Measurements from ENCODE around the gene RAC3.

RAC3 gene

DNA sequence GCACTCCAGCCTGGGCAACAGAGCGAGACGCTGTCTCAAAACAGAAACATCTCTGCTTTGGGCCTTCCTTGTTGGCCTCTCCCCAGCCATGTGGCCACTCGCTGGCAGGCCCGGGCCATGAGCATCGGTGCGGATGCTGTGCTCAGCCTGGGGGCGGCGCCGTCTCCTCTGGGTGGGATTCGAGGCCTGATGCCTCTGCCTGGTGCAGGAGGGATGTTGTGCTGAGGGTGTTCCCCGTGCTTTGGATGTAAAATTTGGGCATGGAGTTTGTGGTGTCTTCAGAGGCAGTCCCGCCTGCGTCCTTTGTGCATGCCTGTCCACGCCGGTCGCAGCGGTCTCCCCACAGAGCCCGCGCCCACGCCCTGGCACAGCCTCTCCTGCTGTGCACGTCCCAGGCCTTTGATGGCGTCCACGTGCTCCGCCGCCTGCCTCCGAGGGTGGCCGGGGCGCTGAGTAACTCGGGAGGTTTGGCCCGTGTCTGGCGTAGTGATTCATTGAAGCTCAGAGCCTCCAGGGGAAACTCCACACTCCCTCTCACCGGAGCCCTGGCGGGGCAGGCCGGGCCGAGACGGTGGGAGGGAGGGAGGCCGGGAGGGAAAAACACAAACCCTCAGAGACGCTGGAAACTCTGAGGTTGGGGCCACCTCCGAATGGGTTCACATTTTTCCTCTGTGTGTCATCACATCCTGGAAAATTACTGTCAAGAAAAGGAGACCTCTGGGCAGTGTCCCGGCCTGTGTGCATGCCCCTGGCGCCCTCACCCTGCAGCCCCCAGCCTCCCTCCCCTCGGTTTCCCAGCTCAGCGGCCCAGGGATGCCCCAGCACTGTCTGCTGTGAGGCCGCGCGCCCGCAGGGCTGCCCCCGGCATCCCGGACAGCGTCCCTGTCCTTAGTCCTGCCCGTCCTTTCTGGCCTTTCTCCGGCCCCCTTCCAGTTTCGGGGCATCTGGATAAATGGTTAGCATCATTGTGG lies 27.8 kb upstream of the RAC3 start:
- in situ Hi-C loops (cut with HindIII; ENCODE audit: low pct_unique_long_range_greater_than_20kb, low sequenced_read_pairs), result no loop called here
- no peak for DNase-seq (ENCODE audit: low read depth in 1 of 2, low spot score in 1 of 2)
- TF ChIP-seq JUND (IDR thresholded peaks at IDR 0.05; ENCODE audit: low read depth), result no peak

DNA sequence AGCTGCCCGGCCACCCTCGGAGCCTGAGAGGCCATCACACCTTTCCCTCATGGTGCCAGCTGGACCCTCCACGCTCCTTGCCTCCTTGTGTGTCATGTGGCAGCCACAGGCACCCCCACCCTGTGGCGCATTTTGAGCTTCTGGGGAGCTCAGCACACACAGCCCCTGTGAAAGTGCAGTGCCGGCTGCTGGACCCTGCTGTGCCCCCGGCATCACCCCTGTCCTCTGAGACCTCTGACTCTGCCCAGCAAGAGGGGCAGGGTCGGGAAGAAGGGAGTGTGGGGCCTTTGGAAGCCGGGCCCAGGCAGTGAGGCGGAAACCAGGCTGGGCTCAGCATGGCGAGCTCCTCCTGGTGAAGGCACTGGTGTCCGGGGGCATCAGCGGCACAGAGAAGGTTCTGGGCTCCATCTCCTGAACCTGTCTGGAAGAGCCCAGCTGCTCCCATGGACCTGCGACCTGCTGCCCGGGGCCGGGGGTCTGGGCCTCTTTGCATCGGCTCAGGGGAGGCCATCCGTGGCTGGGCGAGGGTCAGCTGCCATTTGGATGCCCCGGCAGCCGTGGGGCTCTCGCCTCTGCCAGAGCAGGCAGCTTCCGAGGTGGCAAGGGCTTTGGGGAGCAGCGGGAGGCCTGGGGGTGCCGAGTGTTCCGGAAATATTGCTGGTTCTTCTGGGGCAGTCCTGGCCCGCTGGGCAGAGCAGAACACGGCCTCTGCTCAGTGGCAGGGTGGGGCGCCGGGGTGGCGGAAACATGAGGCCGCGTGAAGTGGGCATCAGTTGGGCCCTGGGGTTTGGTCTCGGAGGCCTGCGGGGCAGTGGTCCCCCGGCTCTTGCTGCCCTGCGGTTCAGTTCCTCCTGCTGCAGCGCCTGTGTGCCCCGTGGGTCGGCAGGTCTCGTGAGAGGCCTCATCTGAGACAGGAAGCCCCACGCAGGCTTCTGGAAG lies 26.7 kb upstream of the RAC3 start:
- no peak for TF ChIP-seq JUND (IDR thresholded peaks at IDR 0.05; ENCODE audit: low read depth)
- no peak for DNase-seq (ENCODE audit: low read depth in 1 of 2, low spot score in 1 of 2)
- in situ Hi-C loops (cut with HindIII; ENCODE audit: low pct_unique_long_range_greater_than_20kb, low sequenced_read_pairs), result no loop called here

DNA sequence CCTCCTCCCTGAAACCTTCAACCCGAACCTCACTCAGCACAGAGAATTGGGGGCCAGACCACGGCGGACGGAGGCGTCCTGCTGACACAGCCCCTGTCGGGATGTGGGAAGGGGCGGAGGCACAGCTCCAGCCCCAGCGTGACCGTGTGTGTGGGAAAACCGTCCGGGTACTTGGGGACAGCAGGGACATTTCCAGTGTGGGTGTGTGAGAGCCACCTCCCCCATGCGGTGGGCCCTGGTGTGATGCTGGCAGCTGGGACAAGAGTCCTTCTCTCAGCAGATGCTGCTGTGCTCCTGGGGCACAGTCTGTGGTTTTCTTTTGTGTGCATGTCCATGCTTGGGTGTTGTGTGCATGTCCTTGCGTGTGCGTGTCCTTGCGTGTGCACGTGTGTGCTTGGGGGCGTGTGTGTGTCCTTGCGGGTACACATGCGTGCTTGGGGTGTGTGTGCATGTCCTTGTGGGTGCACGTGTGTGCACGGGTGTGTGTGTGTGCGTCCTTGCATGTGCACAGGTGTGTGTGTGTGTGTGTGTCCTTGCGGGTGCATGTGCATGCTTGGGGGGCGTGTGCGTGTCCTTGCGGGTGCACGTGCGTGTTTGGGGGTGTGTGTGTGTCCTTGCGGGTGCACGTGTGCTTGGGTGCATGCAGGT lies 25.7 kb upstream of the RAC3 start:
- no peak for DNase-seq (ENCODE audit: low read depth in 1 of 2, low spot score in 1 of 2)
- no peak for TF ChIP-seq JUND (IDR thresholded peaks at IDR 0.05; ENCODE audit: low read depth)
- in situ Hi-C loops (cut with HindIII; ENCODE audit: low pct_unique_long_range_greater_than_20kb, low sequenced_read_pairs), result no loop called here

DNA sequence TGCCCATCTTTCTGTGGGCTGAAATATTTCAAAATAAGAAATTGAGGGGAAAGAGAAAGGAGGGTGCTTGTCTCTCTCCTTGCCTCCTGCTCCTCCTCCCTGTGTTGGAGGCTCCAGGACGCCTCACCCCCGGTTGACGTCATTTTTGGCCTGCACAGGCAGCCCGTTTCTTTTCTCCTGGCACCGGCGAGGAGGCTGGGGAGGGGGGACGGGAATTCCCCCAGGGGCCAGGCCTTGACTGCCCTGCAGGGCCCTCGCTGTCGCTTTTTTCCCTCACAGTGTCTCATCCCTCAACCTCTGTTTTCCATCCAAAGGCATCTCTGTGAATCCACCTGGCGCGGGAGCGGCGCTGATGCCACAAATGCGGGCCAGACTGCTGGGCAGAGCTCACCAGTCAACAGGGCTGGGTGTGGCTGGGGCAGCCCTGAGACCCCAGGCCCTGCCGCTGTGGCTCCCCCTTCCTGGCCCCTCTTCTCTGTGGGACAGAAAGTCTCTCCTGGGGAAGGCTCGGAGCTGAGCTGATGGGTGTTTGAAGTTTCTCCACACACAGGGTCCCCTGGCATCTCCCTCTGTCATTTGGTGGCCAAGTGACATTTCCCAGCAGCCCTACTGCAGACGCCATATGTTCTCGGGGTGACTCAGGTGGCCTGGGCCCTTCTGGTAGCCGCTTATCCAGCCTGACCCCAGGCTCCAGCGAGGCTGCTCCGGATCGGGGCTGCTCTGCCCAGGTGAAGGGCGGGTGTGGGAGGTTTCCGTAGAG lies 24.8 kb upstream of the RAC3 start:
- no peak for DNase-seq (ENCODE audit: low read depth in 1 of 2, low spot score in 1 of 2)
- no peak for TF ChIP-seq JUND (IDR thresholded peaks at IDR 0.05; ENCODE audit: low read depth)
- in situ Hi-C loops (cut with HindIII; ENCODE audit: low pct_unique_long_range_greater_than_20kb, low sequenced_read_pairs), result no loop called here

DNA sequence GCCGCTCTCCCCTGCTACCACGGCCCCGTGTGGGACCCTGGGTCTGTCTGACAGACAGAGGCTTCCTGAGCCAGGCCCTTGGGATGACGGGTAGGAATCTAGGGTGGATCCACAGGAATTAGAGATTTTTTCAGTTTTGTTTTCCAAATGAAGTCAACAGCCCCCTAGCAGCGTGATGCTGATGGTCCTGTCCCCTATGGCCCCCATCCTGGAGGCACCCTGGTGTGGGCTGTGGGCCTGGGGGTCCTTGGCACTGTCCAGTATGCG lies 24.3 kb upstream of the RAC3 start:
- no peak for TF ChIP-seq JUND (IDR thresholded peaks at IDR 0.05; ENCODE audit: low read depth)
- in situ Hi-C loops (cut with HindIII; ENCODE audit: low pct_unique_long_range_greater_than_20kb, low sequenced_read_pairs), result no loop called here
- DNase-seq (ENCODE audit: low read depth in 1 of 2, low spot score in 1 of 2), result no peak

DNA sequence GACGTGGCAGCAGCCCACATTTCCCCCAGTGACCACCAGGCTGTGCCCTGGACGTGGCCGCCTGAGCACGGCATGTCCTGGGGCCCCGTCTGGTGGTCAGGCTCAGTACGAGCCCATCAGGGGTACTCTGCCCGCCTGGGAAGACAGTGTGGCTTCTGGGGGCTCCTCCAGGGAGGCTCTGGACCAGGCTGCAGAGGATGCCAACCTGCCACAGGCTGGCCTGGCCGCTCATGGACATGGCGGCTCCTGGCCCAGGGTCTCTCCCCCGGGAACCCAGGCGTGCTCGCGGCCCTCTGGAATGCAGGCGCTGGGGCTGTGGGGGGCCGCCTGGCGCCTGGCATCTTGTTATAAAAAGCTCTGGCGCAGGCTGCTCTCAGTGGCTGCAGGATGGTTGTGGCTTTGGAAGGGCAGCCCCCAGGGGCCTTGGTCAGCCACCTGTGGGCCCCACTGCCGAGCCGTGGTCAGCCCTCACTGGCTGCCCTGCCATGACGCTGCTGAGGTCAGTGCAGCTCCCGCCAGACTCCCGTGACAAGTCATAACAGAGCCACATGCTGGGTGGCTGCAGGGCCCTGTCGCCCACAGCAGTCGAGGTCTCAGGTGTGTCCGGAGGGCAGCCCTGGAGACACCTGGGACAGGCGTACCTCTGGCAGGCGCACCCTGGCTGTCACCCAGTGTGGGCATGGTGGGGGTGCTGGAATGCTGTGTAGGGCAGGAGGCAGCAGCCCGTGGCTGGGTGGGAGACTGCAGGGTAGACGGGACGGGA lies 23.8 kb upstream of the RAC3 start:
- no peak for DNase-seq (ENCODE audit: low read depth in 1 of 2, low spot score in 1 of 2)
- in situ Hi-C loops (cut with HindIII; ENCODE audit: low pct_unique_long_range_greater_than_20kb, low sequenced_read_pairs), result no loop called here
- no peak for TF ChIP-seq JUND (IDR thresholded peaks at IDR 0.05; ENCODE audit: low read depth)

DNA sequence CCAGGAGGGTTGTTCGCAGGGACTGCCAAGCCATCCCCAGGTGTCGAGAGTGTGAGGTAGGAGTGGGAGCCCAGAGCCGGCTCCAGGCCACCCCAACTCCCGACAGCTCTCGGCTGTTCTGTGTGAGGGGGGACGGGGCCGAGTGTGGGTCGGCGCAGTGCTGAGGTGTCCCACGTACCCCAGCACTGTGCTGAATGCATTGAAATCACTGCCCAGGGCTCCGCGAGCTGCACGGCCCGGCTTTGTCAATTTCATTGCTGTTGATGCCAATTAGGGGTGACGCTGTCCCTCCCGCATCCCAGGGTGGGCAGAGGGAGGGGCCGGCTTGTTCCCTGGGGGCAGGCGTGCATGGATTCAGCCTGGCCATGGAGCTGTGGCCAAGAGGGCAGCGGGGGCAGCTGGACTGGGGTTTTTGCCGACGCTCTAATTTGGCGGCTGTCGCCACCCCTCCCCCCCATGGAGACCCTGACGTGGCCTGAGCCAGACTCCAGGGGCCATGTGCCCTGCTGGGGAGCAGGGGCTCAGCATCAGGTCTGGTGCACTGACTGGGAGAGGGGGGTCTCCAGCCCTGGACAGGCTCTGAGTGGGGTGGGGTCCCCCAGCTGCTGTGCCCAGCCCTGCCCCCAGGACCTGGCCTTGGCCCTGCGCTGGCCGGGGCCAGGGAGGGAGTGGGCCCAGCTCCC lies 23.1 kb upstream of the RAC3 start:
- no peak for TF ChIP-seq JUND (IDR thresholded peaks at IDR 0.05; ENCODE audit: low read depth)

DNA sequence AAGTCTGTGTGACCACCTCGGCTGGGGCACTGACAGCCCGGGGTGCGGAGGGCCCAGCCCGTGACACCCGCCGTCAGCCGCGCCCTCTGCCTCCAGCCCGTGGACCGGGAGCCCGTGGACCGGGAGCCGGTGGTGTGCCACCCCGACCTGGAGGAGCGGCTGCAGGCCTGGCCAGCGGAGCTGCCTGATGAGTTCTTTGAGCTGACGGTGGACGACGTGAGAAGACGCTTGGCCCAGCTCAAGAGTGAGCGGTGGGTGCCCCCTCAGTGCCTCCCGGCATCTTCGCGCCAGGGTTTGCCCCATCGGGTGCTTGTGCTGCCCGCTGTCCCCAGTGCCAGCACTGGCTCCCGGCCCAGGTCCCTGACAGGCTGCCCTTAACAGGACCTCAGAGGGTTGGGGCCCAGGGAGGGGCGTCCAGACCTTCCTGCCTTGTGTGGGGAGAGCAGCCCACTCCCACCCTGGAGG lies 22.5 kb upstream of the RAC3 start:
- in situ Hi-C loops (cut with HindIII; ENCODE audit: low pct_unique_long_range_greater_than_20kb, low sequenced_read_pairs), result no loop called here
- no peak for DNase-seq (ENCODE audit: low read depth in 1 of 2, low spot score in 1 of 2)
- no peak for TF ChIP-seq JUND (IDR thresholded peaks at IDR 0.05; ENCODE audit: low read depth)

More for the DNA sequence above, 23.1 kb upstream of the RAC3 start:
- in situ Hi-C loops (cut with HindIII; ENCODE audit: low pct_unique_long_range_greater_than_20kb, low sequenced_read_pairs), result no loop called here
- DNase-seq (ENCODE audit: low read depth in 1 of 2, low spot score in 1 of 2), result no peak

DNA sequence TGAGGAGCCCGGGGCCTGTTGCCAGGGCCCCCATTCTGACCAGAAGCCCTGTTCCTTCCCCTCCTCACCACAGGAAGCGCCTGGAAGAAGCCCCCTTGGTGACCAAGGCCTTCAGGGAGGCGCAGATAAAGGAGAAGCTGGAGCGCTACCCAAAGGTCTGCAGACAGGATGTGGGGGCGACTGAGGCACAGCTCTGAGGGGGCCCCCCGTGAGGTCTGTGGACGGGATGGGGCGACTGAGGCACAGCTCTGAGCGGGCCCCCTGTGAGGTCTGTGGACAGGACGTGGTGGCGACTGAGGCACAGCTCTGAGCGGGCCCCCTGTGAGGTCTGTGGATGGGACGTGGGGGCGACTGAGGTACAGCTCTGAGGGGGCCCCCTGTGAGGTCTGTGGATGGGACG lies 22.1 kb upstream of the RAC3 start:
- no peak for TF ChIP-seq JUND (IDR thresholded peaks at IDR 0.05; ENCODE audit: low read depth)
- no peak for DNase-seq (ENCODE audit: low read depth in 1 of 2, low spot score in 1 of 2)
- in situ Hi-C loops (cut with HindIII; ENCODE audit: low pct_unique_long_range_greater_than_20kb, low sequenced_read_pairs), result no loop called here

DNA sequence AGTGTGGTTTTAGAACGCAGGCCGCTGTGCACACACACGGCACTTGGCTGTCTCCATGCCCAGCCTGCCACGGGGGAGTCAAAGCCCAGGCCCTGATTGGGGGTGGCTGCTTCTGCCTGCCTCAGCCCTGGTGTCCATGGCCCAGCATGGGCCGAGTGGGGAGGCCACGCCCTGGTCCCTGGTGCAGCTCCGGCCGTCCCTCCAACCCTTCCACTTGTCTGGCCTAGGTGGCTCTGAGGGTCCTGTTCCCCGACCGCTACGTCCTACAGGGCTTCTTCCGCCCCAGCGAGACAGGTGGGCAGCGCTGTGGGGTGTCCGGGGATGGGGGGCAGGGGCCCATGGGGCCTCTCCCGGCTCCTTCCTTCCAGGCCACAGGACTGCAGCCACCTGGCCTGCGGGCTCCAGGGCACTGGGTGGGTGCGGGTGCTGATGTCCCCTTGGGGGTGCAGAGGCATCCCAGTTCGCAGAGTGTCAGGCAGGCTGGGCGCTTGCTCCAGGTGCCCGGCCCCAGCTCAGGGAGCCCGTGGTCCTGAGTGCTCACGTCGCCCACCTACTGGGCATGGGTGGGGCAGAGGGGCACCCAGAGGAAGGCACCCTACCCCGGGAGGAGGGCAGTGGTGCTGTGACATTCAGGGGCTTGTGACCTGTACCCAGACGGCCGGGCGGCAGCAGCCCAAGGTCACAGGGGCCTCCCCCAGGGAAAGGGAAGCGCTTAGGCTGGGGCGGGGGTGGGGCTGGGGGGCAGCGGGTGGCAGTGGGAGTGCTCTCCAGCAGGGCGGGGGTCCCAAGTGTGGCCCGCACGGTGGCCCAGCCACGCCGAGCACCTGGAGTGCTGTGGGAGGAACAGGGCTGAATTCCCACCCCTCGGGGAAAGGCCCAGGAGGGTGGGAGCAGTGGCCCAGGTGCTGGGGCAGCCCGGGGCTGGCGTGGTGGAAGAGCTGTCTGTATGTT lies 20.6 kb upstream of the RAC3 start:
- no peak for DNase-seq (ENCODE audit: low read depth in 1 of 2, low spot score in 1 of 2)
- TF ChIP-seq JUND (IDR thresholded peaks at IDR 0.05; ENCODE audit: low read depth), result no peak
- in situ Hi-C loops (cut with HindIII; ENCODE audit: low pct_unique_long_range_greater_than_20kb, low sequenced_read_pairs), result no loop called here

All from T47D (cell line).